Natural killer cell treated with Interleukin-12 subunit alpha and Interleukin-12 subunit beta and Interleukin-15 and Interleukin-18, amount 100 ng/mL, for 72 hours (primary cell): ENCODE results near the gene HLX. TPM values are rescaled to one million over a fixed set of nuclear protein-coding genes. Genes with fewer than 3 reads are reported as not detected.
A peak's percentile ranks its signal among the peaks of the same experiment; 100 is the strongest.

ENCODE experiments used
- ATAC-seq, 2 donors: fragments of 150-1000 bp; cut with Tn5 transposase in 1 of 2; sonication (Bioruptor Pico), chemical (Tn5 transposase) in 1 of 2; 2 replicates each; pipeline ENCODE4 v1.10.0; 2021
- DNase-seq: peaks from one replicate; pipeline ENCODE4 v3.0.0; 2022; ENCODE audit warnings: low spot score
- H3K27ac Mint-ChIP-seq, 2 donors: 1 replicate in 1 of 2; 2 replicates in 1 of 2; pipeline ENCODE4 v1.8.0; 2022; ENCODE audit warnings: mixed read lengths in 2 of 2, mild to moderate bottlenecking in 1 of 2, moderate library complexity in 1 of 2
- H3K27me3 Mint-ChIP-seq, 2 donors: 1 replicate in 1 of 2; 2 replicates in 1 of 2; pipeline ENCODE4 v1.8.0; 2022; ENCODE audit warnings: mixed read lengths in 2 of 2
- H3K36me3 Mint-ChIP-seq: one replicate; pipeline ENCODE4 v1.8.0; 2022; ENCODE audit warnings: mixed read lengths
- H3K4me1 Mint-ChIP-seq, 2 donors: 1 replicate in 1 of 2; 2 replicates in 1 of 2; pipeline ENCODE4 v1.8.0; 2022; ENCODE audit warnings: low read depth in 2 of 2, mixed read lengths in 2 of 2, mild to moderate bottlenecking in 1 of 2
- H3K4me3 Mint-ChIP-seq: one replicate; pipeline ENCODE4 v1.8.0; 2022; ENCODE audit warnings: mixed read lengths
- H3K9me3 Mint-ChIP-seq: 2 replicates; pipeline ENCODE4 v1.8.0; 2022; ENCODE audit warnings: mixed read lengths
- total RNA-seq, 2 donors: library from RNA; stranded (reverse); gene quantifications; one replicate each; pipeline ENCODE4 v1.2.3, GENCODE V29; 2022

HLX gene
- total RNA-seq = 1 to 10 TPM; 3.9 to 5.5 TPM

- peak within 1 kb of the TSS; percentile 35 to 62 for H3K27ac Mint-ChIP-seq
- peaks cover 46 to 60% of the 10 kb centered on the region in 2 donors for H3K27me3 Mint-ChIP-seq
- H3K4me3 Mint-ChIP-seq = peak within 1 kb of the TSS; percentile 84
- no peaks in the 10 kb centered on the region for H3K9me3 Mint-ChIP-seq
- ATAC-seq = peak; percentile 84
- peaks cover 5% of the 10 kb centered on the region for H3K36me3 Mint-ChIP-seq
- peak; percentile 64 for DNase-seq
- peaks cover 26% of the 10 kb centered on the region in 2 donors for H3K4me1 Mint-ChIP-seq
Observed at GRCh38 chr1:220879076-220879508, at the start of gene HLX. Gene HLX, plus strand, starts transcription at chr1:220879443. Its CDS starts 415 bp downstream, at chr1:220879858.

- H3K27ac Mint-ChIP-seq = no peak overlapping the region
- DNase-seq (no peak), ATAC-seq (no peak)
- no peaks in the 10 kb centered on the region for H3K36me3 Mint-ChIP-seq
- H3K9me3 Mint-ChIP-seq = no peaks in the 10 kb centered on the region
- H3K27me3 Mint-ChIP-seq = peaks cover 16% of the 10 kb centered on the region in 2 donors
- no peaks in the 10 kb centered on the region for H3K4me1 Mint-ChIP-seq
- H3K4me3 Mint-ChIP-seq = no peak overlapping the region
Observed at GRCh38 chr1:220833436-220833835, 45.8 kb upstream of the HLX start.

- no peak overlapping the region for H3K4me3 Mint-ChIP-seq
- no peak for DNase-seq
- peaks cover 16% of the 10 kb centered on the region in 2 donors for H3K27me3 Mint-ChIP-seq
- H3K4me1 Mint-ChIP-seq = no peaks in the 10 kb centered on the region
- H3K36me3 Mint-ChIP-seq = no peaks in the 10 kb centered on the region
- H3K27ac Mint-ChIP-seq = no peak overlapping the region
- ATAC-seq = no peak
- no peaks in the 10 kb centered on the region for H3K9me3 Mint-ChIP-seq
Observed at GRCh38 chr1:220834155-220834870, 44.9 kb upstream of the HLX start.

GRCh38 chr1:220838578-220838977, 40.7 kb upstream of the HLX start:
- no peaks in the 10 kb centered on the region for H3K4me1 Mint-ChIP-seq

GRCh38 chr1:220839474-220839873, 39.8 kb upstream of the HLX start:
- DNase-seq (no peak), ATAC-seq (no peak)
- no peak overlapping the region for H3K27ac Mint-ChIP-seq
- H3K36me3 Mint-ChIP-seq = no peaks in the 10 kb centered on the region
- H3K9me3 Mint-ChIP-seq = no peaks in the 10 kb centered on the region
- peaks cover 18 to 28% of the 10 kb centered on the region in 2 donors for H3K27me3 Mint-ChIP-seq
- H3K4me3 Mint-ChIP-seq = no peak overlapping the region
- H3K4me1 Mint-ChIP-seq = no peaks in the 10 kb centered on the region

More at GRCh38 chr1:220838578-220838977, 40.7 kb upstream of the HLX start:
- H3K36me3 Mint-ChIP-seq = no peaks in the 10 kb centered on the region
- no peak for DNase-seq
- no peaks in the 10 kb centered on the region for H3K9me3 Mint-ChIP-seq
- H3K27me3 Mint-ChIP-seq = peaks cover 19 to 24% of the 10 kb centered on the region in 2 donors
- H3K4me3 Mint-ChIP-seq = no peak overlapping the region
- no peak overlapping the region for H3K27ac Mint-ChIP-seq
- ATAC-seq = no peak

- no peaks in the 10 kb centered on the region for H3K4me1 Mint-ChIP-seq
- H3K36me3 Mint-ChIP-seq = no peaks in the 10 kb centered on the region
- peaks cover 8 to 14% of the 10 kb centered on the region in 2 donors for H3K27me3 Mint-ChIP-seq
- ATAC-seq (peak in 1 of 2 donors; percentile 28), DNase-seq (no peak)
- H3K4me3 Mint-ChIP-seq = no peak overlapping the region
- H3K27ac Mint-ChIP-seq = no peak overlapping the region
- H3K9me3 Mint-ChIP-seq = no peaks in the 10 kb centered on the region
Observed at GRCh38 chr1:220841293-220841692, 38.0 kb upstream of the HLX start.

- no peak overlapping the region for H3K27ac Mint-ChIP-seq
- no peak for ATAC-seq
- DNase-seq = no peak
- peaks cover 3% of the 10 kb centered on the region for H3K9me3 Mint-ChIP-seq
- no peaks in the 10 kb centered on the region for H3K36me3 Mint-ChIP-seq
- peaks cover 8 to 23% of the 10 kb centered on the region in 2 donors for H3K27me3 Mint-ChIP-seq
- no peaks in the 10 kb centered on the region for H3K4me1 Mint-ChIP-seq
- no peak overlapping the region for H3K4me3 Mint-ChIP-seq
Observed at GRCh38 chr1:220843481-220844011, 35.7 kb upstream of the HLX start.

- H3K9me3 Mint-ChIP-seq = peaks cover 12% of the 10 kb centered on the region
- DNase-seq = no peak
- peaks cover 2 to 5% of the 10 kb centered on the region in 2 donors for H3K27me3 Mint-ChIP-seq
- peaks cover 11% of the 10 kb centered on the region for H3K36me3 Mint-ChIP-seq
- no peak for ATAC-seq
- H3K4me1 Mint-ChIP-seq = no peaks in the 10 kb centered on the region
- H3K27ac Mint-ChIP-seq = no peak overlapping the region
- H3K4me3 Mint-ChIP-seq = no peak overlapping the region
Observed at GRCh38 chr1:220852408-220852807, 26.8 kb upstream of the HLX start.

GRCh38 chr1:220872296-220872695, 6.9 kb upstream of the HLX start:
- Mint-ChIP-seq H3K27me3 (peaks cover 36 to 46% of the 10 kb centered on the region in 2 donors), H3K9me3 (no peaks in the 10 kb centered on the region), H3K4me1 (peaks cover 0 to 3% of the 10 kb centered on the region in 2 donors), H3K4me3 (no peak overlapping the region), H3K27ac (no peak overlapping the region), H3K36me3 (no peaks in the 10 kb centered on the region)
- no peak for ATAC-seq
- no peak for DNase-seq

GRCh38 chr1:220873087-220873486, 6.2 kb upstream of the HLX start:
- H3K27ac Mint-ChIP-seq = no peak overlapping the region
- H3K4me1 Mint-ChIP-seq = peaks cover 6 to 10% of the 10 kb centered on the region in 2 donors
- DNase-seq (no peak), ATAC-seq (no peak)
- H3K4me3 Mint-ChIP-seq = no peak overlapping the region
- no peaks in the 10 kb centered on the region for H3K9me3 Mint-ChIP-seq
- peaks cover 40 to 54% of the 10 kb centered on the region in 2 donors for H3K27me3 Mint-ChIP-seq
- H3K36me3 Mint-ChIP-seq = no peaks in the 10 kb centered on the region

- no peak overlapping the region for H3K4me3 Mint-ChIP-seq
- H3K27me3 Mint-ChIP-seq = peaks cover 46 to 62% of the 10 kb centered on the region in 2 donors
- DNase-seq = no peak
- no peak overlapping the region for H3K27ac Mint-ChIP-seq
- peaks cover 15 to 18% of the 10 kb centered on the region in 2 donors for H3K4me1 Mint-ChIP-seq
- ATAC-seq = no peak
- no peaks in the 10 kb centered on the region for H3K36me3 Mint-ChIP-seq
- H3K9me3 Mint-ChIP-seq = no peaks in the 10 kb centered on the region
Observed at GRCh38 chr1:220873868-220874655, 5.2 kb upstream of the HLX start.

GRCh38 chr1:220875260-220875659, 4.0 kb upstream of the HLX start:
- Mint-ChIP-seq H3K36me3 (no peaks in the 10 kb centered on the region), H3K9me3 (no peaks in the 10 kb centered on the region), H3K27me3 (peaks cover 42 to 53% of the 10 kb centered on the region in 2 donors), H3K27ac (no peak overlapping the region), H3K4me3 (no peak overlapping the region), H3K4me1 (peaks cover 15 to 18% of the 10 kb centered on the region in 2 donors)
- no peak for DNase-seq
- no peak for ATAC-seq

GRCh38 chr1:220876511-220877376, 2.5 kb upstream of the HLX start:
- H3K27ac Mint-ChIP-seq = peak overlapping the region in 1 of 2 donors; percentile 58
- peaks cover 50 to 65% of the 10 kb centered on the region in 2 donors for H3K27me3 Mint-ChIP-seq
- ATAC-seq = no peak
- H3K36me3 Mint-ChIP-seq = peaks cover 5% of the 10 kb centered on the region
- no peaks in the 10 kb centered on the region for H3K9me3 Mint-ChIP-seq
- peak overlapping the region; percentile 84 for H3K4me3 Mint-ChIP-seq
- H3K4me1 Mint-ChIP-seq = peaks cover 26% of the 10 kb centered on the region in 2 donors
- DNase-seq = no peak
